Duodenal mucosa (tissue), 2 donors: ENCODE measurements around the gene CEP162.

Experiments used
- H3K27ac ChIP-seq: one replicate; pipeline ENCODE4 v1.7.0; 2013; ENCODE audit warnings: low read depth, low read length
- H3K27me3 ChIP-seq, 2 donors: one replicate each; pipeline ENCODE4 v1.7.0; 2013; ENCODE audit warnings: low read length in 2 of 2, control low read depth in 1 of 2; ENCODE audit not compliant: insufficient read depth in 2 of 2, control insufficient read depth in 1 of 2
- H3K36me3 ChIP-seq, 2 donors: one replicate each; pipeline ENCODE4 v1.7.0; 2013; ENCODE audit warnings: low read length in 2 of 2, control low read depth in 1 of 2; ENCODE audit not compliant: insufficient read depth in 2 of 2, control insufficient read depth in 1 of 2
- H3K4me1 ChIP-seq, 2 donors: one replicate each; pipeline ENCODE4 v1.7.0; 2013; ENCODE audit warnings: low read length in 2 of 2, control low read depth in 1 of 2; ENCODE audit not compliant: insufficient read depth in 2 of 2, control insufficient read depth in 1 of 2
- H3K4me3 ChIP-seq, 2 donors: one replicate each; pipeline ENCODE4 v1.7.0; 2013; ENCODE audit warnings: low read length in 2 of 2, low read depth in 1 of 2
- H3K9ac ChIP-seq, 2 donors: one replicate each; pipeline ENCODE4 v1.7.0; 2013; ENCODE audit warnings: low read length in 2 of 2, low read depth in 1 of 2
- H3K9me3 ChIP-seq, 2 donors: one replicate each; pipeline ENCODE4 v1.7.0; 2013; ENCODE audit warnings: low read length in 2 of 2, control low read depth in 1 of 2; ENCODE audit not compliant: control insufficient read depth in 1 of 2

Gene CEP162

DNA sequence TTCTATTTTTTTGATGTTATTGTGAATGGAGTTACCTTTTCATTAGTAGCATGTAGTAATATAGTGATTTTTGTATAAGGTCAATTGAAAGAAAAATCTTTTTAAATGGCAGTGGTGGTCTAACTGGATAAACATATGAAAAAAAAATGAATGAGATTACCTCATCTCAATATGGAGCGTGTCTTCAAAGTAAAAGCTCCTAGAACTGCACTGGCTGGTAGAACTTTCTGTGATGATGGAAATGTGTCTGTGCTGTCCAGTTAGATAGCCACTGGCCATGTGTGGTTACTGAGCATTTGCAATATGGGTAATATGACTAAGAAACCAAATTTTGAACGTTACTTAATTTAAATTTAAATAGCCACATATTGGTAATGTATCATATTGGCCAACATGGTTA lies 149.8 kb downstream of the CEP162 start:
- no peaks in the 10 kb centered on the region for H3K27me3 ChIP-seq
- no peak overlapping the region for H3K4me3 ChIP-seq
- H3K36me3 ChIP-seq, result no peaks in the 10 kb centered on the region
- H3K27ac ChIP-seq, result no peak overlapping the region
- H3K4me1 ChIP-seq, result no peaks in the 10 kb centered on the region
- H3K9me3 ChIP-seq, result no peaks in the 10 kb centered on the region
- H3K9ac ChIP-seq, result no peak overlapping the region

DNA sequence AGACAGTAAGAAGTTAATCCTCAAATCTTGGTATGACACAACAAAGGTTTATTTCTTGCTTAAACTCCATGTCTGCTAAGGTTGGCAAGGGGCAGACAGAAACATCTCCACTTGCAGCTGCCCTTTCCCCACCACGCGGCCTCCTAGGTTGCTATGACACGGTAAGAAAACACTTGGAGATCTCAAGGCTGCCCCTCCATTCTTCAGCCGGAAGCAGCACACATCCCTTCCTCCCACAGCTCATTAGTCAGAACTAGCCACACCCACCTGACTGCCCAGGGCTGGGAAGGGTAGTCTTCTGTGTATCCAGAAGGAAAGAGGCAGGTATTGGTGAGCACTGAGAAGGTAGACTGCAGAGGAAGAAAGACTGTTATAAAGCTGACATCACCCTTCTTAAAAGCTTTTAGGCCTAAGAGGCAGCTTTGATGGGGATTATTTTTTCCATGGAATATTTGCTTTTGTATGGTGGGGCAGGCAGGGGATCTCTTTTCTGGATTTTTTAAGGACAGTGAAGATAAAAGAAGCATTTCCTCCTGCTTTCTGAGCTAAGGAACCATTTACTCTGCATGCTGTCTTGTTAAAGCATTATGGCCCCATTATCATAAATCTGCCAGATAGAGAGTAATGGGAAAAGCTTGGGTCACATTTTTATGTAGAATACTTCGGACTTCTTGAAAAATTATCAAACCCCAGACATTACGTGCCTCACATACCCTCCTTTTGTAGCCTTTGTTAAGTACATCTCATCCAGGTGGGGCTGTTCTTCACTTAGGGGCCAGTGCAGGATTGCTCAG lies 152.3 kb downstream of the CEP162 start:
- Histone ChIP-seq H3K9me3 (no peaks in the 10 kb centered on the region), H3K4me1 (no peaks in the 10 kb centered on the region), H3K27ac (no peak overlapping the region), H3K27me3 (no peaks in the 10 kb centered on the region), H3K4me3 (no peak overlapping the region), H3K36me3 (no peaks in the 10 kb centered on the region), H3K9ac (no peak overlapping the region)
